ENCODE data around the gene CRISPLD2. TPM values are rescaled to one million over a fixed set of nuclear protein-coding genes. Genes with fewer than 3 reads are reported as not detected.

The CRISPLD2 gene
- total RNA-seq (1 to 10 TPM; 1.9 to 4.2 TPM), total RNA-seq (3.0 to 7.3 reads per million in 2 donors)

GRCh38 chr16:84819644-84820304 lies at the start of gene CRISPLD2:
TSS of gene CRISPLD2 (plus strand) at chr16:84819985. CDS start at chr16:84838496, 18,511 bp downstream.
- no peaks in the 10 kb centered on the region for H3K9me3 ChIP-seq (ENCODE audit: control insufficient read depth, low read length, poor library complexity, severe bottlenecking)
- H3K27ac Mint-ChIP-seq: peak within 1 kb of the TSS; percentile 37
- peaks cover 20% of the 10 kb centered on the region for H3K4me1 Mint-ChIP-seq
- peak; percentile 85 to 90 (median 86) for DNase-seq
- H3K27me3 Mint-ChIP-seq: peaks cover 20% of the 10 kb centered on the region
- no peaks in the 10 kb centered on the region for H3K36me3 Mint-ChIP-seq (ENCODE audit: low read depth)
- peak within 1 kb of the TSS; percentile 88 for H3K4me3 Mint-ChIP-seq
- peak; percentile 99 for ATAC-seq

GRCh38 chr16:84773312-84773711 lies 46.5 kb upstream of the CRISPLD2 start:
- Mint-ChIP-seq H3K4me3 (no peak overlapping the region), H3K27me3 (no peaks in the 10 kb centered on the region), H3K4me1 (peaks cover 37% of the 10 kb centered on the region), H3K27ac (peak overlapping the region; percentile 51), H3K36me3 (ENCODE audit: low read depth) (peaks cover 12% of the 10 kb centered on the region)
- no peaks in the 10 kb centered on the region for H3K9me3 ChIP-seq (ENCODE audit: control insufficient read depth, low read length, poor library complexity, severe bottlenecking)
- DNase-seq (no peak), ATAC-seq (no peak)

- peak overlapping the region; percentile 72 for H3K27ac Mint-ChIP-seq
- DNase-seq (no peak), ATAC-seq (no peak)
- no peaks in the 10 kb centered on the region for H3K9me3 ChIP-seq (ENCODE audit: control insufficient read depth, low read length, poor library complexity, severe bottlenecking)
- H3K27me3 Mint-ChIP-seq: no peaks in the 10 kb centered on the region
- peaks cover 27% of the 10 kb centered on the region for H3K4me1 Mint-ChIP-seq
- peaks cover 8% of the 10 kb centered on the region for H3K36me3 Mint-ChIP-seq (ENCODE audit: low read depth)
- H3K4me3 Mint-ChIP-seq: no peak overlapping the region
Observed at GRCh38 chr16:84774810-84775209, 45.0 kb upstream of the CRISPLD2 start.

- ATAC-seq (no peak), DNase-seq (no peak)
- Mint-ChIP-seq H3K4me3 (no peak overlapping the region), H3K27ac (peak overlapping the region; percentile 79), H3K4me1 (peaks cover 25% of the 10 kb centered on the region), H3K36me3 (ENCODE audit: low read depth) (peaks cover 13% of the 10 kb centered on the region), H3K27me3 (no peaks in the 10 kb centered on the region)
- no peaks in the 10 kb centered on the region for H3K9me3 ChIP-seq (ENCODE audit: control insufficient read depth, low read length, poor library complexity, severe bottlenecking)
Observed at GRCh38 chr16:84775262-84775810, 44.4 kb upstream of the CRISPLD2 start.

GRCh38 chr16:84777435-84777834 lies 42.4 kb upstream of the CRISPLD2 start:
- no peaks in the 10 kb centered on the region for H3K9me3 ChIP-seq (ENCODE audit: control insufficient read depth, low read length, poor library complexity, severe bottlenecking)
- ATAC-seq: no peak
- Mint-ChIP-seq H3K36me3 (ENCODE audit: low read depth) (peaks cover 14% of the 10 kb centered on the region), H3K4me1 (peaks cover 21% of the 10 kb centered on the region), H3K27ac (no peak overlapping the region), H3K4me3 (no peak overlapping the region), H3K27me3 (no peaks in the 10 kb centered on the region)
- DNase-seq: no peak

GRCh38 chr16:84778720-84779119 lies 41.1 kb upstream of the CRISPLD2 start:
- no peaks in the 10 kb centered on the region for H3K27me3 Mint-ChIP-seq

GRCh38 chr16:84780063-84780462 lies 39.7 kb upstream of the CRISPLD2 start:
- Mint-ChIP-seq H3K27ac (peak overlapping the region; percentile 45), H3K36me3 (ENCODE audit: low read depth) (peaks cover 12% of the 10 kb centered on the region), H3K27me3 (no peaks in the 10 kb centered on the region), H3K4me1 (peaks cover 19% of the 10 kb centered on the region), H3K4me3 (no peak overlapping the region)
- DNase-seq: no peak
- H3K9me3 ChIP-seq (ENCODE audit: control insufficient read depth, low read length, poor library complexity, severe bottlenecking): no peaks in the 10 kb centered on the region
- ATAC-seq: no peak

More at GRCh38 chr16:84778720-84779119, 41.1 kb upstream of the CRISPLD2 start:
- H3K36me3 Mint-ChIP-seq (ENCODE audit: low read depth): peaks cover 14% of the 10 kb centered on the region
- DNase-seq (no peak), ATAC-seq (no peak)
- H3K9me3 ChIP-seq (ENCODE audit: control insufficient read depth, low read length, poor library complexity, severe bottlenecking): no peaks in the 10 kb centered on the region
- no peak overlapping the region for H3K4me3 Mint-ChIP-seq
- no peak overlapping the region for H3K27ac Mint-ChIP-seq
- peaks cover 18% of the 10 kb centered on the region for H3K4me1 Mint-ChIP-seq

GRCh38 chr16:84780544-84781376 lies 39.0 kb upstream of the CRISPLD2 start:
- H3K27me3 Mint-ChIP-seq: no peaks in the 10 kb centered on the region
- H3K36me3 Mint-ChIP-seq (ENCODE audit: low read depth): peaks cover 10% of the 10 kb centered on the region
- no peak overlapping the region for H3K4me3 Mint-ChIP-seq
- H3K4me1 Mint-ChIP-seq: peaks cover 20% of the 10 kb centered on the region
- DNase-seq (no peak), ATAC-seq (peak; percentile 19)
- H3K27ac Mint-ChIP-seq: peak overlapping the region; percentile 45
- H3K9me3 ChIP-seq (ENCODE audit: control insufficient read depth, low read length, poor library complexity, severe bottlenecking): no peaks in the 10 kb centered on the region

GRCh38 chr16:84782846-84783245 lies 36.9 kb upstream of the CRISPLD2 start:
- no peak overlapping the region for H3K4me3 Mint-ChIP-seq
- H3K36me3 Mint-ChIP-seq (ENCODE audit: low read depth): peaks cover 9% of the 10 kb centered on the region
- no peaks in the 10 kb centered on the region for H3K27me3 Mint-ChIP-seq
- ATAC-seq (no peak), DNase-seq (no peak)
- peaks cover 22% of the 10 kb centered on the region for H3K4me1 Mint-ChIP-seq
- H3K27ac Mint-ChIP-seq: no peak overlapping the region
- H3K9me3 ChIP-seq (ENCODE audit: control insufficient read depth, low read length, poor library complexity, severe bottlenecking): no peaks in the 10 kb centered on the region

GRCh38 chr16:84785843-84786581 lies 33.8 kb upstream of the CRISPLD2 start:
- DNase-seq (no peak), ATAC-seq (no peak)
- H3K9me3 ChIP-seq (ENCODE audit: control insufficient read depth, low read length, poor library complexity, severe bottlenecking): no peaks in the 10 kb centered on the region
- Mint-ChIP-seq H3K27ac (no peak overlapping the region), H3K4me1 (peaks cover 20% of the 10 kb centered on the region), H3K36me3 (ENCODE audit: low read depth) (no peaks in the 10 kb centered on the region), H3K27me3 (no peaks in the 10 kb centered on the region), H3K4me3 (no peak overlapping the region)

GRCh38 chr16:84786605-84787262 lies 33.1 kb upstream of the CRISPLD2 start:
- Mint-ChIP-seq H3K27ac (no peak overlapping the region), H3K4me1 (peaks cover 20% of the 10 kb centered on the region), H3K36me3 (ENCODE audit: low read depth) (no peaks in the 10 kb centered on the region), H3K27me3 (no peaks in the 10 kb centered on the region), H3K4me3 (no peak overlapping the region)
- ATAC-seq (no peak), DNase-seq (no peak)
- no peaks in the 10 kb centered on the region for H3K9me3 ChIP-seq (ENCODE audit: control insufficient read depth, low read length, poor library complexity, severe bottlenecking)

GRCh38 chr16:84787263-84787622 lies 32.5 kb upstream of the CRISPLD2 start:
- Mint-ChIP-seq H3K4me1 (peaks cover 20% of the 10 kb centered on the region), H3K27ac (no peak overlapping the region), H3K27me3 (no peaks in the 10 kb centered on the region), H3K36me3 (ENCODE audit: low read depth) (no peaks in the 10 kb centered on the region), H3K4me3 (no peak overlapping the region)
- no peaks in the 10 kb centered on the region for H3K9me3 ChIP-seq (ENCODE audit: control insufficient read depth, low read length, poor library complexity, severe bottlenecking)
- no peak for ATAC-seq
- DNase-seq: no peak

All from T-helper 17 cell (primary cell).